Pulmonary artery endothelial cell (primary cell): ENCODE measurements around the gene SELENON. TPM values are rescaled to one million over a fixed set of nuclear protein-coding genes. Genes with fewer than 3 reads are reported as not detected.

Experiments
- DNase-seq: peaks from one replicate; pipeline ENCODE4 v3.0.0-alpha.2; 2011; ENCODE audit warnings: low read depth, low spot score
- total RNA-seq: library from RNA; depleted of rRNA; stranded (reverse); fragments of >200 nt; gene quantifications from 2 replicates; pipeline ENCODE4 v1.2.3, GENCODE V29; 2014

The SELENON gene
- total RNA-seq, 1 donor from 2014 or later = 33.2 TPM

- DNase-seq = no peak
Measured at GRCh38 chr1:25809283-25809926, 9.4 kb downstream of the SELENON start.

- no peak for DNase-seq
Measured at GRCh38 chr1:25809929-25810328, 9.9 kb downstream of the SELENON start.

- no peak for DNase-seq
Measured at GRCh38 chr1:25810341-25811299, 10.6 kb downstream of the SELENON start.

GRCh38 chr1:25811384-25812082 lies 11.5 kb downstream of the SELENON start:
- DNase-seq = no peak

GRCh38 chr1:25813071-25813733 lies 13.2 kb downstream of the SELENON start:
- no peak for DNase-seq

- no peak for DNase-seq
Measured at GRCh38 chr1:25813734-25814471, 13.9 kb downstream of the SELENON start.

GRCh38 chr1:25814549-25815087 lies 14.6 kb downstream of the SELENON start:
- DNase-seq = no peak

GRCh38 chr1:25815208-25816111 lies 15.5 kb downstream of the SELENON start:
- DNase-seq = no peak

GRCh38 chr1:25816112-25816718 lies 16.2 kb downstream of the SELENON start:
- no peak for DNase-seq

- no peak for DNase-seq
Measured at GRCh38 chr1:25817840-25818501, 18.0 kb downstream of the SELENON start.

- DNase-seq = no peak
Measured at GRCh38 chr1:25818569-25818968, 18.6 kb downstream of the SELENON start.

- no peak for DNase-seq
Measured at GRCh38 chr1:25819491-25820246, 19.7 kb downstream of the SELENON start, which contains the start of gene MTFR1L. Gene MTFR1L (plus strand): TSS chr1:25819954. CDS start chr1:25823105, 3,151 bp downstream.

- DNase-seq = no peak
Measured at GRCh38 chr1:25820247-25821111, 20.5 kb downstream of the SELENON start.

GRCh38 chr1:25821112-25821476 lies 21.1 kb downstream of the SELENON start:
- DNase-seq = no peak

- DNase-seq = no peak
Measured at GRCh38 chr1:25821630-25822091, 21.7 kb downstream of the SELENON start.

- DNase-seq = no peak
Measured at GRCh38 chr1:25825605-25826004, 25.6 kb downstream of the SELENON start.

- DNase-seq = no peak
Measured at GRCh38 chr1:25826571-25826970, 26.6 kb downstream of the SELENON start.
